ENCODE measurements around the gene COL6A3. TPM values are rescaled to one million over a fixed set of nuclear protein-coding genes. Genes with fewer than 3 reads are reported as not detected.

The COL6A3 gene
- total RNA-seq, 1 experiment from 2014 or later = 0.81 TPM

GRCh38 chr2:237364655-237365054, 49.3 kb downstream of the COL6A3 start:
- Histone ChIP-seq H3K27ac (ENCODE audit: insufficient read length, low read depth, low read length) (no peak overlapping the region), H3K56ac (ENCODE audit: insufficient read length, low read depth, low read length) (no peak overlapping the region), H2BK15ac (ENCODE audit: low read depth, low read length) (no peak overlapping the region), H4K8ac (replicated peaks; ENCODE audit: insufficient read length, low read depth, low read length) (no peak overlapping the region), H3K4ac (ENCODE audit: low read depth, low read length) (no peak overlapping the region), H3K79me1 (ENCODE audit: insufficient read depth, low read depth, low read length, poor library complexity, severe bottlenecking) (no peaks in the 10 kb centered on the region), H3K23ac (ENCODE audit: insufficient read length, low read depth, low read length) (no peak overlapping the region), H2AFZ (ENCODE audit: low read length) (no peak overlapping the region), H3K4me1 (ENCODE audit: insufficient read depth, low read length) (peaks cover 3% of the 10 kb centered on the region; the same call in 1 of the 2 replicates), H2BK5ac (ENCODE audit: insufficient read length, low read length) (no peak overlapping the region), H3K14ac (ENCODE audit: insufficient read depth, low read length) (no peak overlapping the region), H3T11ph (ENCODE audit: low read length) (no peak overlapping the region), H2BK120ac (ENCODE audit: low read depth, low read length, poor library complexity, severe bottlenecking) (no peak overlapping the region), H4K20me1 (ENCODE audit: control insufficient read depth, insufficient read depth, insufficient read length) (no peaks in the 10 kb centered on the region), H2BK12ac (ENCODE audit: insufficient read length, low read depth, low read length) (no peak overlapping the region), H4K91ac (ENCODE audit: insufficient read length, low read depth, low read length) (no peak overlapping the region), H3K4me2 (ENCODE audit: insufficient read depth, insufficient read length, low read length) (no peak overlapping the region), H3K18ac (ENCODE audit: insufficient read length, low read depth, low read length) (no peak overlapping the region), H4K5ac (ENCODE audit: insufficient read length, low read depth, low read length) (no peak overlapping the region), H2AK5ac (ENCODE audit: insufficient read length, low read length) (no peak overlapping the region), H3K23me2 (ENCODE audit: insufficient read length, low read depth, low read length, poor library complexity, severe bottlenecking) (no peaks in the 10 kb centered on the region), H3K79me2 (ENCODE audit: insufficient read depth, low read length) (no peaks in the 10 kb centered on the region), H2BK20ac (ENCODE audit: low read depth, low read length, poor library complexity, severe bottlenecking) (no peak overlapping the region), H3K9me3 (ENCODE audit: control insufficient read depth, low read depth, low read length) (no peaks in the 10 kb centered on the region), H3K9ac (ENCODE audit: extremely low read depth, insufficient read length, low read length) (no peak overlapping the region), H3K27me3 (ENCODE audit: insufficient read depth, low read length) (no peaks in the 10 kb centered on the region)
- peaks cover 0 to 2% (median 0%) of the 10 kb centered on the region in 3 experiments; a peak in 2 of 7 replicates for H3K36me3 Mint-ChIP-seq (ENCODE audit: insufficient read depth in 1 of 3, low read depth in 3 of 3)
- peaks cover 12% of the 10 kb centered on the region for H3K27me3 Mint-ChIP-seq (ENCODE audit: low read depth)
- peaks cover 5 to 6% of the 10 kb centered on the region in 2 experiments for H3K4me1 Mint-ChIP-seq
- TF ChIP-seq, protein P1, sequence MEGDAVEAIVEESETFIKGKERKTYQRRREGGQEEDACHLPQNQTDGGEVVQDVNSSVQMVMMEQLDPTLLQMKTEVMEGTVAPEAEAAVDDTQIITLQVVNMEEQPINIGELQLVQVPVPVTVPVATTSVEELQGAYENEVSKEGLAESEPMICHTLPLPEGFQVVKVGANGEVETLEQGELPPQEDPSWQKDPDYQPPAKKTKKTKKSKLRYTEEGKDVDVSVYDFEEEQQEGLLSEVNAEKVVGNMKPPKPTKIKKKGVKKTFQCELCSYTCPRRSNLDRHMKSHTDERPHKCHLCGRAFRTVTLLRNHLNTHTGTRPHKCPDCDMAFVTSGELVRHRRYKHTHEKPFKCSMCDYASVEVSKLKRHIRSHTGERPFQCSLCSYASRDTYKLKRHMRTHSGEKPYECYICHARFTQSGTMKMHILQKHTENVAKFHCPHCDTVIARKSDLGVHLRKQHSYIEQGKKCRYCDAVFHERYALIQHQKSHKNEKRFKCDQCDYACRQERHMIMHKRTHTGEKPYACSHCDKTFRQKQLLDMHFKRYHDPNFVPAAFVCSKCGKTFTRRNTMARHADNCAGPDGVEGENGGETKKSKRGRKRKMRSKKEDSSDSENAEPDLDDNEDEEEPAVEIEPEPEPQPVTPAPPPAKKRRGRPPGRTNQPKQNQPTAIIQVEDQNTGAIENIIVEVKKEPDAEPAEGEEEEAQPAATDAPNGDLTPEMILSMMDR (conservative IDR thresholded peaks at IDR 0.05) = no peak
- DNase-seq = no peak
- no peak overlapping the region for H3K27ac Mint-ChIP-seq
- no peak overlapping the region for H3K4me3 Mint-ChIP-seq
- H3K9me3 Mint-ChIP-seq = no peaks in the 10 kb centered on the region; a peak in 2 of 5 replicates
- WGBS (ENCODE audit: extremely low coverage, insufficient read length, low lambda C conversion rate) = no CpG with 5 or more reads among the region's 7 CpGs

Data from H9 (cell line).